ENCODE data around the gene PFKFB2.
A peak's percentile ranks its signal among the peaks of the same experiment; 100 is the strongest.

The PFKFB2 gene

GRCh38 chr1:207064561-207064960 is 11.5 kb downstream of the PFKFB2 start:
- Histone ChIP-seq H3K27ac (ENCODE audit: low read depth, low read length) (no peak overlapping the region), H3K4me1 (ENCODE audit: control insufficient read depth, insufficient read depth, low read length) (no peaks in the 10 kb centered on the region), H3K36me3 (ENCODE audit: control insufficient read depth, insufficient read depth, low read length) (peaks cover 29% of the 10 kb centered on the region), H3K27me3 (ENCODE audit: control insufficient read depth, insufficient read depth, low read length) (no peaks in the 10 kb centered on the region), H3K9ac (ENCODE audit: low read length) (no peak overlapping the region), H3K4me3 (ENCODE audit: low read length) (no peak overlapping the region)

GRCh38 chr1:207067185-207067584 is 14.1 kb downstream of the PFKFB2 start:
- Histone ChIP-seq H3K9ac (ENCODE audit: low read length) (no peak overlapping the region), H3K27ac (ENCODE audit: low read depth, low read length) (no peak overlapping the region), H3K27me3 (ENCODE audit: control insufficient read depth, insufficient read depth, low read length) (no peaks in the 10 kb centered on the region), H3K4me3 (ENCODE audit: low read length) (peak overlapping the region; percentile 17), H3K36me3 (ENCODE audit: control insufficient read depth, insufficient read depth, low read length) (peaks cover 26% of the 10 kb centered on the region), H3K4me1 (ENCODE audit: control insufficient read depth, insufficient read depth, low read length) (no peaks in the 10 kb centered on the region)

- Histone ChIP-seq H3K9ac (ENCODE audit: low read length) (no peak overlapping the region), H3K4me3 (ENCODE audit: low read length) (peak overlapping the region; percentile 17), H3K4me1 (ENCODE audit: control insufficient read depth, insufficient read depth, low read length) (no peaks in the 10 kb centered on the region), H3K36me3 (ENCODE audit: control insufficient read depth, insufficient read depth, low read length) (peaks cover 26% of the 10 kb centered on the region), H3K27me3 (ENCODE audit: control insufficient read depth, insufficient read depth, low read length) (no peaks in the 10 kb centered on the region), H3K27ac (ENCODE audit: low read depth, low read length) (no peak overlapping the region)
These were observed 14.6 kb downstream of the PFKFB2 start for GRCh38 chr1:207067665-207068064.

DNA sequence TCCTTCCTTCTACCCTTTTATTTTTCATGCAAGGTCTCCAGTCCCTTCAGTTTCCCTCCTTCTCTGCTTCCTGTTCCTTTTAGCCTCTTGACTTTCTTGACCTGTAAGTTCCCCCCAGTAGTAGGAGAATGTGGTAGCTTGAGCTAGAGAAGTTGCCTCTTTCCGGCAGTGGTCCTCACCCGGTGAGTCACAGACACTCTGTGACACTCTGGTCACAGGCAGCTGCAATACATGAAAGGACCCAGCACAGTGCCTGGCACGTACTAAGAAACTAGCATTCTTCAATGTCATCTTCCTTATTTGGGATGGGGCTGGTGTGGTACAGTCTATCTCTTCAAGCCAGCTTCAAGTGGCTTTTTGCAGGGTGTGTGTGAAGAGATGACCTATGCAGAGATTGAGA is 16.0 kb downstream of the PFKFB2 start:
- Histone ChIP-seq H3K27ac (ENCODE audit: low read depth, low read length) (no peak overlapping the region), H3K36me3 (ENCODE audit: control insufficient read depth, insufficient read depth, low read length) (peaks cover 18% of the 10 kb centered on the region), H3K4me1 (ENCODE audit: control insufficient read depth, insufficient read depth, low read length) (no peaks in the 10 kb centered on the region)

DNA sequence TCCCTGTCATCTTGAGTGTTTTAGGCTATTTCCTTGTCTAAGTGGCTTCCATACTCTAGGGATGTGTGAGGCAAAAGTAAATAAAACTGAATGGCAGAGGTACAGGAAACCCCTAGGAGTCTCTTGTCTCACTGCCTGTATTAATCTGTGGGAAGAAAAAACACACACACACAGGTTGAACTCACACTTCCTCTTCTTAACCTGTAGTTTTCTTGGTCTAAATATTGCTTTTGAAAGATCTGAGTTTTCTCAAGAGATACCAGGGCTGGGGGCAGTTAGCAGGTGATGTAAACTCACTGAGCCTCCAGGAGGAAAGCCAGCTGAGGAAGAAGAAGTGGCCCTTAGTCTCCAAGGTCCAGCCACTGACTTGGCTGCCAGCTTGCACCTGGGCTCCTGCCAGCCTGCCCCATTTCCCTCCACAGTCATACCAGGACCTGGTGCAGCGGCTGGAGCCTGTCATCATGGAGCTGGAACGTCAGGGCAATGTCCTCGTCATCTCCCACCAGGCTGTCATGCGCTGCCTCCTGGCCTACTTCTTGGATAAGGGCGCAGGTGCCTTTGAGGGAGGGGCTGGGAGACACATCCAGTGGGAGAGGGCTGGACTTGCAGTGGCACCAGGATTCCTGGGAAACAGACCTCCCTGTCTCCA is 16.9 kb downstream of the PFKFB2 start:
- Histone ChIP-seq H3K9ac (ENCODE audit: low read length) (no peak overlapping the region), H3K4me1 (ENCODE audit: control insufficient read depth, insufficient read depth, low read length) (no peaks in the 10 kb centered on the region), H3K27me3 (ENCODE audit: control insufficient read depth, insufficient read depth, low read length) (no peaks in the 10 kb centered on the region), H3K27ac (ENCODE audit: low read depth, low read length) (no peak overlapping the region), H3K4me3 (ENCODE audit: low read length) (no peak overlapping the region), H3K36me3 (ENCODE audit: control insufficient read depth, insufficient read depth, low read length) (peaks cover 15% of the 10 kb centered on the region)

More for the DNA sequence above, 16.0 kb downstream of the PFKFB2 start:
- H3K4me3 ChIP-seq (ENCODE audit: low read length): no peak overlapping the region
- H3K9ac ChIP-seq (ENCODE audit: low read length): no peak overlapping the region
- H3K27me3 ChIP-seq (ENCODE audit: control insufficient read depth, insufficient read depth, low read length): no peaks in the 10 kb centered on the region

DNA sequence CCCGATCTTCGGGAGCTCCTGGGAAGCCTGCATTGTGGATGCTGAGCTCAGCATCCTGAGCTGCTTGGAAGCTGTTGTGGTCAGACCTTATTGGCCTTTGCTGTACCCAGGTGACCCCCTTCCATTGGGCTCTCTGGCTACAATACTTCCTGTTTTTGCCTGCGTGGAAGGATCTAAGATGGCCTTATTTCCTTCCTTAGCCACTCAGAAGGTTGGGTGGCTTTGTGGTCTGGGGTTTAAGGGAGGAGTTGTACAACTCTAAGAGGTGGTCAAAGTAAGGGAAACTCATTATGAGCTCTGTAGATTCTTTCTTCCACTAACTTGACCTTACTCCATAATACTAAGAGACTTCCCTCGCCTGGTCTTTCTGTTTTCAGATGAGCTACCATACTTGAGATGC is 17.7 kb downstream of the PFKFB2 start:
- no peak overlapping the region for H3K9ac ChIP-seq (ENCODE audit: low read length)
- H3K27me3 ChIP-seq (ENCODE audit: control insufficient read depth, insufficient read depth, low read length): no peaks in the 10 kb centered on the region
- H3K4me3 ChIP-seq (ENCODE audit: low read length): no peak overlapping the region
- H3K4me1 ChIP-seq (ENCODE audit: control insufficient read depth, insufficient read depth, low read length): no peaks in the 10 kb centered on the region
- peaks cover 13% of the 10 kb centered on the region for H3K36me3 ChIP-seq (ENCODE audit: control insufficient read depth, insufficient read depth, low read length)
- no peak overlapping the region for H3K27ac ChIP-seq (ENCODE audit: low read depth, low read length)

DNA sequence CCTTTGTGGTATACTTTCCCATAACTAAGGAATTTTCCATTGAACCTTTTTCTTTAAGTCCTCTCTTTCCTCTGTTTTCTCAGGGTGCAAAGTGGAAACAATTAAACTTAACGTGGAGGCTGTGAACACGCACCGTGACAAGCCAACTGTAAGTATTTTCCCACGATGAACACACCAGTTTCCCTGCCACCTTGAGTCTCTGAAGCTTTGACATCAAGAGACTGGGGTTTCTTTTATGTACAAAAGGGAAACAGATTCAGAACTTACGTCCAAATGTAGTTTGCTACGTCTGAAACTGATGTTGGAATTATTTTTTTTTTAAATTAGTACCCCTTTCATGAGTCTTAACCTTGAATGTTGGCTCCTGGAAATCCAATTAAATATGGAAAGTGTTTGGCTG is 18.4 kb downstream of the PFKFB2 start:
- Histone ChIP-seq H3K4me3 (ENCODE audit: low read length) (no peak overlapping the region), H3K9ac (ENCODE audit: low read length) (no peak overlapping the region), H3K36me3 (ENCODE audit: control insufficient read depth, insufficient read depth, low read length) (peaks cover 13% of the 10 kb centered on the region), H3K27me3 (ENCODE audit: control insufficient read depth, insufficient read depth, low read length) (no peaks in the 10 kb centered on the region), H3K27ac (ENCODE audit: low read depth, low read length) (no peak overlapping the region), H3K4me1 (ENCODE audit: control insufficient read depth, insufficient read depth, low read length) (no peaks in the 10 kb centered on the region)

DNA sequence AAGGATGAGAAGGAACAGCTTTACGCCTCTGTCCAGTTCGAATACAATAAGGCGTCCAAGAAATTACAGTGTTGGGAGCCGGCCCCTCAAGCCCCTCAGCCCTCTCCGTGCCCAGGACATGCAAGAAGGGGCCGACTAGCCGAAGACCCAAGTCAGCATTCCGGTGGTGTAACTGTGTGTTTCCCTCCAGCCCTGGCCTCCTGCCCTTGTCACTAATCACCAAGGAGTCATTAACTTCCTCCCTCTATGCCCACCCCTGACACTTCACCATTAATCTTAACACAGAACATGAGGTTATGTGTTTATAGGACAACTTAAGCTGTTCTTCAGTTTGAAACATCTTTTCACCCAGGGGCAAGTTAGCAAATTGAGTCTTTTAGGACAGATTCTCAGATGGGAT is 19.2 kb downstream of the PFKFB2 start:
- peaks cover 13% of the 10 kb centered on the region for H3K36me3 ChIP-seq (ENCODE audit: control insufficient read depth, insufficient read depth, low read length)
- no peaks in the 10 kb centered on the region for H3K27me3 ChIP-seq (ENCODE audit: control insufficient read depth, insufficient read depth, low read length)
- H3K9ac ChIP-seq (ENCODE audit: low read length): no peak overlapping the region
- H3K4me3 ChIP-seq (ENCODE audit: low read length): no peak overlapping the region
- no peak overlapping the region for H3K27ac ChIP-seq (ENCODE audit: low read depth, low read length)
- no peaks in the 10 kb centered on the region for H3K4me1 ChIP-seq (ENCODE audit: control insufficient read depth, insufficient read depth, low read length)

GRCh38 chr1:207073906-207074820 is 21.1 kb downstream of the PFKFB2 start:
- peaks cover 13% of the 10 kb centered on the region for H3K36me3 ChIP-seq (ENCODE audit: control insufficient read depth, insufficient read depth, low read length)
- no peaks in the 10 kb centered on the region for H3K27me3 ChIP-seq (ENCODE audit: control insufficient read depth, insufficient read depth, low read length)
- H3K4me1 ChIP-seq (ENCODE audit: control insufficient read depth, insufficient read depth, low read length): no peaks in the 10 kb centered on the region
- no peak overlapping the region for H3K27ac ChIP-seq (ENCODE audit: low read depth, low read length)
- H3K9ac ChIP-seq (ENCODE audit: low read length): no peak overlapping the region
- no peak overlapping the region for H3K4me3 ChIP-seq (ENCODE audit: low read length)

GRCh38 chr1:207076181-207076955 is 23.3 kb downstream of the PFKFB2 start:
- no peak overlapping the region for H3K27ac ChIP-seq (ENCODE audit: low read depth, low read length)
- H3K36me3 ChIP-seq (ENCODE audit: control insufficient read depth, insufficient read depth, low read length): peaks cover 7% of the 10 kb centered on the region

GRCh38 chr1:207077012-207077411 is 23.9 kb downstream of the PFKFB2 start:
- Histone ChIP-seq H3K4me3 (ENCODE audit: low read length) (no peak overlapping the region), H3K36me3 (ENCODE audit: control insufficient read depth, insufficient read depth, low read length) (peaks cover 5% of the 10 kb centered on the region), H3K9ac (ENCODE audit: low read length) (no peak overlapping the region), H3K27ac (ENCODE audit: low read depth, low read length) (no peak overlapping the region), H3K27me3 (ENCODE audit: control insufficient read depth, insufficient read depth, low read length) (no peaks in the 10 kb centered on the region), H3K4me1 (ENCODE audit: control insufficient read depth, insufficient read depth, low read length) (no peaks in the 10 kb centered on the region)

More at GRCh38 chr1:207076181-207076955, 23.3 kb downstream of the PFKFB2 start:
- Histone ChIP-seq H3K9ac (ENCODE audit: low read length) (no peak overlapping the region), H3K27me3 (ENCODE audit: control insufficient read depth, insufficient read depth, low read length) (no peaks in the 10 kb centered on the region), H3K4me1 (ENCODE audit: control insufficient read depth, insufficient read depth, low read length) (no peaks in the 10 kb centered on the region), H3K4me3 (ENCODE audit: low read length) (no peak overlapping the region)

Data from rectal smooth muscle tissue (tissue), 1 donor.